GM12865 (cell line): ENCODE results near the gene IGFLR1.

ENCODE experiments used
- DNase-seq: peaks from one replicate; pipeline ENCODE4 v3.0.0; 2010; ENCODE audit warnings: low read depth
- H3K4me3 ChIP-seq: 2 replicates; pipeline ENCODE4 v1.5.1; 2011; ENCODE audit warnings: mild to moderate bottlenecking, low read depth, low read length, control low read depth
- TF ChIP-seq, protein P1 (sequence below): IDR thresholded peaks from 2 replicates; pipeline ENCODE4 v1.5.1; 2011; ENCODE audit warnings: low read length, control low read depth, low read depth, inconsistent platforms; ENCODE audit not compliant: insufficient read depth; ENCODE audit errors: missing control alignments

IGFLR1 gene

GRCh38 chr19:35755550-35756376 lies 13.5 kb upstream of the IGFLR1 start:
- no peak for DNase-seq

DNA sequence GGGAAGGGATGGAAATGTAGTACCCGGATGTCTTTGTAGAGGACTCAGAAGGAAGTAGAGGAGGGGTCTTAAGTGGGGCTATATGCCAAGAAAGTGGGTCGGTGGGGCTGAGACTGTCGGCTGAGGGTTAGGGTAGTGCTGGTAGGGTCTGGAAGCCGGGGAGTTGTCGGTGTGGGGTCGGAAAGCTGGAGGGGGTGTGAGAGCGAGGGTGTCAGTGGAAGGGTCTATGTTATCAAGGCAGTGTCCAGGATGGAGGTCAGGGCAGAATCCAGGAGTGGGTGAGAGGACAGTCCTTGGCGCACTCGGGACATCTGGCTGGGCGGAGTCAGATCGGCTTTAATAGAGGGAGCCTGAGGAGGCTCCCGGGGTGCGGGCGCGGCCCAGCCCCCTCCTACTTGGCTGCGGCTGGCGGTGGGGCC lies 12.9 kb upstream of the IGFLR1 start:
- TF ChIP-seq, protein P1, sequence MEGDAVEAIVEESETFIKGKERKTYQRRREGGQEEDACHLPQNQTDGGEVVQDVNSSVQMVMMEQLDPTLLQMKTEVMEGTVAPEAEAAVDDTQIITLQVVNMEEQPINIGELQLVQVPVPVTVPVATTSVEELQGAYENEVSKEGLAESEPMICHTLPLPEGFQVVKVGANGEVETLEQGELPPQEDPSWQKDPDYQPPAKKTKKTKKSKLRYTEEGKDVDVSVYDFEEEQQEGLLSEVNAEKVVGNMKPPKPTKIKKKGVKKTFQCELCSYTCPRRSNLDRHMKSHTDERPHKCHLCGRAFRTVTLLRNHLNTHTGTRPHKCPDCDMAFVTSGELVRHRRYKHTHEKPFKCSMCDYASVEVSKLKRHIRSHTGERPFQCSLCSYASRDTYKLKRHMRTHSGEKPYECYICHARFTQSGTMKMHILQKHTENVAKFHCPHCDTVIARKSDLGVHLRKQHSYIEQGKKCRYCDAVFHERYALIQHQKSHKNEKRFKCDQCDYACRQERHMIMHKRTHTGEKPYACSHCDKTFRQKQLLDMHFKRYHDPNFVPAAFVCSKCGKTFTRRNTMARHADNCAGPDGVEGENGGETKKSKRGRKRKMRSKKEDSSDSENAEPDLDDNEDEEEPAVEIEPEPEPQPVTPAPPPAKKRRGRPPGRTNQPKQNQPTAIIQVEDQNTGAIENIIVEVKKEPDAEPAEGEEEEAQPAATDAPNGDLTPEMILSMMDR = no peak
- H3K4me3 ChIP-seq = no peak overlapping the region
- DNase-seq = no peak

More at GRCh38 chr19:35755550-35756376, 13.5 kb upstream of the IGFLR1 start:
- no peak overlapping the region for H3K4me3 ChIP-seq
- TF ChIP-seq, protein P1 = no peak

DNA sequence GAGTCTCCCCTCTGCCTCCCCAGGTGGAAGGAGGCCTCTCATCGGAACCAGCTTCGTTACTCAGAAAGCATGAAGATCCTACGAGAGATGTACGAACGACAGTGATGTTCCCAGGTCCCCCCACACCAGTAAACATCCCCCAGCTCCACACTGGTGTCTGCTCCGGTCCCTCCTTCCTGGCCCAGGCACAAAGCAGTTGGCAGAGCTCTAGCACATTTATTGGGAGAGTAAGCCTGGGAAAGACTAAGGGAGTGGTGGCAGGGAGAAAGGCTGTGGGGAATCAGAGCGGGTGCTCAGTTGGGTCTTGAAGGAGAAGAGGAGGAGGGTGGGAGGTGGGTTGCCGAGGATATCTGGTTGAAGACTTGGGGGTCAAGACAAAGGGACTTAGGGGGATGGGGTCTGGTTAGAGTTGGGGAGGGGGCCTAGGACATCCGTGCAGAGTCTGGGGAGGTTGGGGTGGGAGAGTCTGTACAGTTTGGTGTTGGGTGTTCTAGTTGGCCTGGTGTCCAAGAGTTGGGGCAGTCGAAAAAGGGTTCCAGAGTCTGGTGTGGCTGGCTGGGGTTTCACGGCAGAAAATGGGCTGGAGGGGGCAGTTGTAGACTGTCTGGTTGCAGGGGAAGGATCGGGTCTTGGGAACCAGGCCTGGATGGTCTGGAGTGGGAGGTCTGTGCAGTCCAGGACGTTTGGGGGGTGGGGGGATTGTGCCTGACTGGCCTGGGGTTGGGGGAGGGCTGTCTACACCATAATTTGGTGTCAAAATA lies 12.3 kb upstream of the IGFLR1 start:
- no peak for DNase-seq
- TF ChIP-seq, protein P1 = no peak

GRCh38 chr19:35753634-35754369 lies 11.6 kb upstream of the IGFLR1 start:
- no peak for DNase-seq
- no peak overlapping the region for H3K4me3 ChIP-seq
- TF ChIP-seq, protein P1 = no peak

More for the DNA sequence above, 12.3 kb upstream of the IGFLR1 start:
- no peak overlapping the region for H3K4me3 ChIP-seq

GRCh38 chr19:35752746-35753350 lies 10.6 kb upstream of the IGFLR1 start:
- TF ChIP-seq, protein P1 = no peak
- no peak for DNase-seq
- H3K4me3 ChIP-seq = no peak overlapping the region
